ENCODE measurements around the gene WRAP53. TPM values are rescaled to one million over a fixed set of nuclear protein-coding genes. Genes with fewer than 3 reads are reported as not detected.

The WRAP53 gene
- total RNA-seq: 3.6 and 6.4 TPM in 2 replicates

GRCh38 chr17:7687908-7688807 lies at the start of gene WRAP53:
TSS of gene WRAP53 (plus strand) at chr17:7688477. CDS start at chr17:7688649, 172 bp downstream.

GRCh38 chr17:7650509-7651096 lies 37.7 kb upstream of the WRAP53 start, which contains the start of gene ATP1B2:
TSS of gene ATP1B2 (plus strand) at chr17:7650926. CDS start at chr17:7651519, 593 bp downstream.

GRCh38 chr17:7687072-7687907 lies 987 bp upstream of the WRAP53 start, which contains the start of gene TP53:
TSS of gene TP53 (minus strand) at chr17:7687490. CDS start at chr17:7676594, 10,896 bp downstream.

GRCh38 chr17:7704601-7705268 lies 16.5 kb downstream of the WRAP53 start, which contains the start of gene EFNB3:
TSS of gene EFNB3 (plus strand) at chr17:7705202. CDS start at chr17:7705599, 397 bp downstream.

DNA sequence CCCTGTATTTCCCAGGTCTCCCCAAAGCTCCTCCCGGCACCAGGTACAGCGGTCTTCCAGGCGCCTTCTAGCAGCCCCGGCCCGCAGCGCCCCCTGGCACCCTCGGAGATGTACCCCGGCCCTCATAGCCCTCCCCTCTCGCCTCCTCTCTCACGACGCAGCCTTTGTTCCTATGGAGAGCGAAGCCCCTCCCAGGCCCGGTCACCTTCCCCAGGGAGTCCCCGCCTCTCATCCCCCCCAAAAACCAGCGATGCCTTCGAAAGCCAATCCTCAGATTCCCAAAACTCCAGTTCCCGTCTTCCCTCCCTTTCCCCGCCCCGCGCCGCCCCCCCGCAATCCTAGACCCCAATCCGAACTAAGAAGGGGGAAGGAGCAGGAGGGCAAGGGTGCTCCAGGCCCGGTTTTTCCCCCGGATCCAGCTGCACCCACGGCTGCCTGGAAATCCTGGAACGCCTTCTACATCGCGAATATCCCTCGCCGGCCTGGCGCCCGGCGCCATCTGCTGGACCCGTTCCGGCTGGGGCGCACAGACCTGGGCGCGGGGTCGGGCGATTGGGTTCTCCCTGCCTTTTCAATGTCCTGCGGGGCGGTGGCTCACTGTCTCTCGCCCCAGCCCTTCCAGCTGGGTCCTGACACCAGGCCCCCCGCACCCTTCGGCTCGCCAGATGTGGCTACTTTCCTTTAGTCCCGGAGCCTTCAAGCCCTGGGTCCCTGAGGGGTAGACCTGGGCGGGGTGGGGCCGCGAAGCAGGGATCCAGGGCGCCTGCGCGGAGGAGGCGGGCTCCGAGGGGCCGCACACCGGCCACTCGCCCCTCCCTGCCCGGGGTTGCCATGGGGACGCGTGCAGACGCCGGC lies 28.9 kb downstream of the WRAP53 start, which contains the start of gene DNAH2:
TSS of gene DNAH2 (plus strand) at position 844 of the 855 bp plus-strand sequence. CDS start 1,991 bp downstream, outside the sequence.

Other genes with a start within 250 kb of the WRAP53 start
- gene FGF11, start 249.0 kb upstream of the WRAP53 start, total RNA-seq: 0.58 and 2.8 TPM in 2 replicates
- 6.8 and 10.3 TPM in 2 replicates for gene CHRNB1, start 243.4 kb upstream of the WRAP53 start, total RNA-seq
- gene ZBTB4, start 208.8 kb upstream of the WRAP53 start, total RNA-seq: 27.8 and 44.8 TPM in 2 replicates
- gene SLC35G6, start 207.0 kb upstream of the WRAP53 start, total RNA-seq: not detected in 2 replicates
- 104 and 111 TPM in 2 replicates for gene POLR2A, start 204.1 kb upstream of the WRAP53 start, total RNA-seq
- 17.0 and 18.4 TPM in 2 replicates for gene TNFSF12, start 139.4 kb upstream of the WRAP53 start, total RNA-seq
- gene TNFSF13, start 129.7 kb upstream of the WRAP53 start, total RNA-seq: 2.0 and 2.2 TPM in 2 replicates
- gene SENP3, start 126.6 kb upstream of the WRAP53 start, total RNA-seq: 59.2 and 68.1 TPM in 2 replicates
- 30.4 and 79.9 TPM in 2 replicates for gene CD68, start 108.8 kb upstream of the WRAP53 start, total RNA-seq
- gene MPDU1, start 104.6 kb upstream of the WRAP53 start, total RNA-seq: 94.1 and 137 TPM in 2 replicates
- 0.66 and 0.73 TPM in 2 replicates for gene SOX15, start 98.4 kb upstream of the WRAP53 start, total RNA-seq
- gene FXR2, start 73.6 kb upstream of the WRAP53 start, total RNA-seq: 34.9 and 47.3 TPM in 2 replicates
- 43.8 and 45.5 TPM in 2 replicates for gene SAT2, start 60.7 kb upstream of the WRAP53 start, total RNA-seq
- gene SHBG, start 58.3 kb upstream of the WRAP53 start, total RNA-seq: 0.17 and 0.29 TPM in 2 replicates
- 0.17 TPM in 1 of 2 replicates, not detected in the other for gene ATP1B2, start 37.6 kb upstream of the WRAP53 start, total RNA-seq
- gene TP53, start 987 bp upstream of the WRAP53 start, total RNA-seq: 18.3 and 35.4 TPM in 2 replicates
- 0.83 and 1.0 TPM in 2 replicates for gene EFNB3, start 16.7 kb downstream of the WRAP53 start, total RNA-seq
- 0.17 and 0.29 TPM in 2 replicates for gene DNAH2, start 29.3 kb downstream of the WRAP53 start, total RNA-seq
- gene KDM6B, start 145.7 kb downstream of the WRAP53 start, total RNA-seq: 5.1 and 7.1 TPM in 2 replicates
- 0.17 and 0.44 TPM in 2 replicates for gene TMEM88, start 166.6 kb downstream of the WRAP53 start, total RNA-seq
- 51.9 and 73.9 TPM in 2 replicates for gene NAA38, start 169.1 kb downstream of the WRAP53 start, total RNA-seq
- 9.6 and 10.6 TPM in 2 replicates for gene CYB5D1, start 169.5 kb downstream of the WRAP53 start, total RNA-seq
- 105 and 192 TPM in 2 replicates for gene CHD3, start 200.3 kb downstream of the WRAP53 start, total RNA-seq
- gene RNF227, start 227.8 kb downstream of the WRAP53 start, total RNA-seq: 2.8 and 4.6 TPM in 2 replicates
- gene KCNAB3, start 241.4 kb downstream of the WRAP53 start, total RNA-seq: 0.33 and 0.44 TPM in 2 replicates
- gene TRAPPC1, start 243.5 kb downstream of the WRAP53 start, total RNA-seq: 80.2 and 90.3 TPM in 2 replicates
- gene CNTROB, start 243.7 kb downstream of the WRAP53 start, total RNA-seq: 18.5 and 31.7 TPM in 2 replicates

All from smooth muscle cell of trachea (primary cell).